Measurements from ENCODE around the gene OTOS. TPM values are rescaled to one million over a fixed set of nuclear protein-coding genes. Genes with fewer than 3 reads are reported as not detected.
A peak's percentile ranks its signal among the peaks of the same experiment; 100 is the strongest.

Gene OTOS
- total RNA-seq, 2 donors from 2014 or later = not detected

DNA sequence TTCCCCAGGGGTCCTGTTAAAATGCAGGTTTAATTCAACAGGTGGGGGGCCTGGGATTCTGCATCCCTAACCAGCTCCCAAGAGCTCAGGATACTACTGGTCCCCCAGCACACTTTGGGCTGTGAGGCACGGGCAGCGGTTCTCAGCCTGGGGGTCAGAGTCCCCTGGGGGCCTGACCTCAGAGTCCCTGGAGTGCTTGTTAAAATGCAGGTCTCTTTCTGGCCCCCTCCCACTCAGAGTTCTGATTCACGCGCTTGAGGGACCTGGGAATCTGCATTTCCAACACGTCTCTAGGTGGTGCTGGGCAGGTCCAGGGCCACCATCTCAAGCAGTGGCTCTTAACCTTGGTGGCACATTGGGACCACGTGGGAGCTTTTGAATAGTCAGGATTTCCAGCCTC, 2.8 kb upstream of the OTOS start:
- Mint-ChIP-seq H3K27me3 (peaks cover 16% of the 10 kb centered on the region), H3K27ac (no peak overlapping the region), H3K36me3 (ENCODE audit: low read depth) (peaks cover 2% of the 10 kb centered on the region), H3K4me3 (no peak overlapping the region), H3K4me1 (no peaks in the 10 kb centered on the region)
- DNase-seq = no peak
- ATAC-seq = no peak
- no peaks in the 10 kb centered on the region for H3K9me3 ChIP-seq (ENCODE audit: control insufficient read depth, low read length, poor library complexity, severe bottlenecking)

DNA sequence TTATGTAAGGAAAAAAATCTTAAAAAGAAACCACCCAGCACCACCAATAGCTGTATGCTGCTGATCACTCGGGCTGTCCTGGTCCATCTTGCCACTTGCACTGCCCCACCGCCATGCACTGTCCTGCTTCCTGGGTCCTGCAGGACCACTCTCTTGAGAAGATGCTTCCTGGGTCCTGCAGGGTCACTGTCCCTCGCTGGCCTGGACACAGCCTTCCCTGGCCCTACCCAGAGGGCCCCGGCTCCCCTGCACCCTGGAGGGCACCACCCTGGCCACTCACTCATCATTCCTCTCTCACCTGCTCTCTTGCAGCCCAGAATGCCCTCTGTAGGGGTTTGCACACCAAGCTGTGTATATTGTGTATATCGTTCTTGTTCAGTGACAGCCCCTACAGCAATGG, 2.4 kb upstream of the OTOS start:
- peaks cover 2% of the 10 kb centered on the region for H3K36me3 Mint-ChIP-seq (ENCODE audit: low read depth)
- H3K9me3 ChIP-seq (ENCODE audit: control insufficient read depth, low read length, poor library complexity, severe bottlenecking) = no peaks in the 10 kb centered on the region
- no peak overlapping the region for H3K4me3 Mint-ChIP-seq
- ATAC-seq (no peak), DNase-seq (no peak)
- no peaks in the 10 kb centered on the region for H3K4me1 Mint-ChIP-seq
- no peak overlapping the region for H3K27ac Mint-ChIP-seq
- H3K27me3 Mint-ChIP-seq = peaks cover 16% of the 10 kb centered on the region

- Mint-ChIP-seq H3K27me3 (peaks cover 16% of the 10 kb centered on the region), H3K36me3 (ENCODE audit: low read depth) (peaks cover 2% of the 10 kb centered on the region), H3K27ac (no peak overlapping the region), H3K4me1 (peaks cover under 1% of the 10 kb centered on the region), H3K4me3 (no peak overlapping the region)
- ATAC-seq = no peak
- no peak for DNase-seq
- no peaks in the 10 kb centered on the region for H3K9me3 ChIP-seq (ENCODE audit: control insufficient read depth, low read length, poor library complexity, severe bottlenecking)
Observed at GRCh38 chr2:240142256-240142775, 1.9 kb upstream of the OTOS start.

DNA sequence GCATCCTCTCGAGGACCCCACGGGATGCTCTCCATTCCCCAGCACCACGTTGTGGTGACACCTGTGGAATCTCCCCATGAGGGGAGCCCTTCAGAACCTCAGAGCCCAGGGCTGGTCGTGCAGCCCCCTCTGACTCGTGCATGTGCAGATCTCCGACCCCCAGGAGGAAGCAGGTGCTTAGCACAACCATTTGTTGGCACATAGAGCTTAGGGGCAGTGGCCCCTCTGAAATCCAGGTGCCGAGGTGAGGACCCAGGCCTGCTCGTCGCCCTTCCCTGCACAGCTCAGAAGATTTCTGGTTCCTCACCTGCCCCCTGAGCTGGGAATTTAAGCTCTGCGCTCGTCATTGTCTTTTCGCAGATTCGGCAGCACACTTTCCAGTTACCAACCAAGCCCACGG, 1.3 kb upstream of the OTOS start:
- Mint-ChIP-seq H3K27me3 (peaks cover 16% of the 10 kb centered on the region), H3K27ac (no peak overlapping the region), H3K36me3 (ENCODE audit: low read depth) (no peaks in the 10 kb centered on the region), H3K4me1 (peaks cover 5% of the 10 kb centered on the region), H3K4me3 (no peak overlapping the region)
- ATAC-seq (no peak), DNase-seq (no peak)
- H3K9me3 ChIP-seq (ENCODE audit: control insufficient read depth, low read length, poor library complexity, severe bottlenecking) = no peaks in the 10 kb centered on the region

DNA sequence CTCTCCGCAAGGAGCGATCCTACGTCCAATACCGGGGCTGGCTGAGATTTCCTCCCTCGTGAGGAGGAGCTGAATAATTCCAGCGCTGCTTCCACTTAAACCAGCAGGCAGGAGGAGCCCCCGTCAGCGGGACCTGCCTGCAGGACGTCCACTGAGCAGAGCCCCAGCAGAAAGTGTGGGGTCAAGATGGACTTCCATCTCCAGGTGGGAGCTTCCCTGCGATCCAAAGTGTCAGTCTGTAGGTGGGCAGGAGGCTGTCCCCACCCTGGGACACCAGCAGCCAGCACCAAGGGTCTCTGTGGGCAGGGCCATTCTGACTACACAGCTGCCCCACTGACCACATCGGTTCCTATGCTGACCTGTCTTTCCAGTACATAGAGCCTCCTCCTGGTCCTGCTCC, 462 bp upstream of the OTOS start:
- H3K9me3 ChIP-seq (ENCODE audit: control insufficient read depth, low read length, poor library complexity, severe bottlenecking) = no peaks in the 10 kb centered on the region
- no peak for DNase-seq
- Mint-ChIP-seq H3K4me3 (no peak overlapping the region), H3K36me3 (ENCODE audit: low read depth) (no peaks in the 10 kb centered on the region), H3K4me1 (peaks cover 11% of the 10 kb centered on the region), H3K27me3 (peaks cover 16% of the 10 kb centered on the region), H3K27ac (no peak overlapping the region)
- ATAC-seq = no peak

GRCh38 chr2:240139666-240140393, 628 bp downstream of the OTOS start:
- ATAC-seq (no peak), DNase-seq (no peak)
- H3K9me3 ChIP-seq (ENCODE audit: control insufficient read depth, low read length, poor library complexity, severe bottlenecking) = no peaks in the 10 kb centered on the region
- peaks cover 19% of the 10 kb centered on the region for H3K4me1 Mint-ChIP-seq
- no peaks in the 10 kb centered on the region for H3K36me3 Mint-ChIP-seq (ENCODE audit: low read depth)
- no peak overlapping the region for H3K27ac Mint-ChIP-seq
- no peak overlapping the region for H3K4me3 Mint-ChIP-seq
- H3K27me3 Mint-ChIP-seq = peaks cover 16% of the 10 kb centered on the region

GRCh38 chr2:240139011-240139441, 1.4 kb downstream of the OTOS start:
- H3K9me3 ChIP-seq (ENCODE audit: control insufficient read depth, low read length, poor library complexity, severe bottlenecking) = no peaks in the 10 kb centered on the region
- DNase-seq = no peak
- ATAC-seq = no peak
- Mint-ChIP-seq H3K4me1 (peaks cover 26% of the 10 kb centered on the region), H3K27ac (no peak overlapping the region), H3K36me3 (ENCODE audit: low read depth) (no peaks in the 10 kb centered on the region), H3K27me3 (peaks cover 16% of the 10 kb centered on the region), H3K4me3 (no peak overlapping the region)

DNA sequence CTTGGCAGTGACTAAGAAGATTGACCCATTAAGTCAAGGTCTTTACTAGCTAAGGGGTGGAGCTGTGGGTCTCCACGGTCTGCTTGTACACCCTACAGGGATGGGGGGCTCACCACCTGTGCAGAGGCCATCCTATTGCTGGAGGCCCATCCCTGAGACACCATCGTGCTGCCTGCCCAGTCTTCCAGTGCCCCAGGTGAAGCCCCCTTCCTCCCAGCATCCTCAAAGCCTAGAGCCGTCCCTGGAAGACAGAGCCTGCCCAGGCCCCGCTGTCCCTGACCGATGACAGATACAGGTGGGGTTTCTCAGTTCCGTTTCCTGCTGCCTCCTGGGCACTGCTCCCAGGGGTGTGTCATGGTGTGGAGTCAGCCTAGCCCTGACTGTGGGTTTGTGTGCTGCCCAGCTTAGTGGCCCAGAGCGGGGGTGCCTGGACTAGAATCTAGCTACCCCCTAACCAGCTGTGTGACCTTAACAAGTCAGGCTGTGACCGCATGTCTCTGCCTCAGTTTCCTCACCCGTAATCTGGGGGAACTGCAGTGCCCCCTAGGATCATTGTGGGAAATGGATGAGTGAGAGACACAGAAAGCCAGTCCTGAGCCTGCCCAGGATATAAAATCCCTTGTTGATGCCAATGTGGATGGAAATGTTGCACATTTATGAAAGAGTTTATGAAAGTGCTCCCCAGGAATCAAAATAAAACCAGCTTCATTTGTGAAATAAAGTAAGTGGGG, 2.0 kb downstream of the OTOS start:
- H3K27me3 Mint-ChIP-seq = peaks cover 16% of the 10 kb centered on the region
- DNase-seq = no peak
- peaks cover 26% of the 10 kb centered on the region for H3K4me1 Mint-ChIP-seq
- peak overlapping the region; percentile 93 for H3K4me3 Mint-ChIP-seq
- no peak for ATAC-seq
- H3K36me3 Mint-ChIP-seq (ENCODE audit: low read depth) = no peaks in the 10 kb centered on the region
- H3K27ac Mint-ChIP-seq = no peak overlapping the region
- no peaks in the 10 kb centered on the region for H3K9me3 ChIP-seq (ENCODE audit: control insufficient read depth, low read length, poor library complexity, severe bottlenecking)

DNA sequence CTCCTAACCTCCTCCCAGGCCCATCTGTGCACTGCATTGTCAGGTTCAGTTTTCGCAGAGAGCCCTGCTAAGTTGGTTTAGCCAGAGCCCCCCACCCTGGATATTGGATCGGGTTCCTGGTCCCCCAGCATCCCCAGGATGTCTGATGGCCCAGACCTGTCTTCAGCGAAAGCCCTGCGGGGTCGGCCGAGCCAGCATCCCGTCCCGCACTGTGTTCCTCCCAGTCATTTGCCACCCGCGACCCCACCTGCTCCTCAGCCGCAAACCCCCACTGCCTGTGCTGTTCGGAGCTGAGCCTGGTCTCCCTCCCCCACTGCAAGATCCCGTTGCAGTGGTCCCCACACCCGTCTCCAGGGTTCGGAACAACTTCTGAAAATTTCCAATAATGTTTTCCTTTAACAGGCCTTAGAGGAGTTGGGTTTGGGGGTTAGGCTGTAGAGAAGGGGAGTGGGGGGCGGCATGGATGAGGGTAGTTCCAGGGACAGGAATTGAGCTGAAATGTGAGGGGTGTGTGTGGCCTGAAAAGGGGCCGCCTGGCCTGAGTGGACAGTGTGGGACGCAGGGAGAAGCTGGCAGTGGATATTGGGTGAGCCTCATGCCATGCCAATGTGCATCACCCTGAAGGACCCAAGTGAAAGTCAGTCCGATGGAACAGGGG, 2.7 kb downstream of the OTOS start:
- H3K4me1 Mint-ChIP-seq = peaks cover 28% of the 10 kb centered on the region
- no peak for ATAC-seq
- H3K4me3 Mint-ChIP-seq = peak overlapping the region; percentile 93
- H3K27ac Mint-ChIP-seq = peak overlapping the region; percentile 88
- H3K9me3 ChIP-seq (ENCODE audit: control insufficient read depth, low read length, poor library complexity, severe bottlenecking) = no peaks in the 10 kb centered on the region
- DNase-seq = no peak
- H3K36me3 Mint-ChIP-seq (ENCODE audit: low read depth) = no peaks in the 10 kb centered on the region
- H3K27me3 Mint-ChIP-seq = peaks cover 10% of the 10 kb centered on the region

DNA sequence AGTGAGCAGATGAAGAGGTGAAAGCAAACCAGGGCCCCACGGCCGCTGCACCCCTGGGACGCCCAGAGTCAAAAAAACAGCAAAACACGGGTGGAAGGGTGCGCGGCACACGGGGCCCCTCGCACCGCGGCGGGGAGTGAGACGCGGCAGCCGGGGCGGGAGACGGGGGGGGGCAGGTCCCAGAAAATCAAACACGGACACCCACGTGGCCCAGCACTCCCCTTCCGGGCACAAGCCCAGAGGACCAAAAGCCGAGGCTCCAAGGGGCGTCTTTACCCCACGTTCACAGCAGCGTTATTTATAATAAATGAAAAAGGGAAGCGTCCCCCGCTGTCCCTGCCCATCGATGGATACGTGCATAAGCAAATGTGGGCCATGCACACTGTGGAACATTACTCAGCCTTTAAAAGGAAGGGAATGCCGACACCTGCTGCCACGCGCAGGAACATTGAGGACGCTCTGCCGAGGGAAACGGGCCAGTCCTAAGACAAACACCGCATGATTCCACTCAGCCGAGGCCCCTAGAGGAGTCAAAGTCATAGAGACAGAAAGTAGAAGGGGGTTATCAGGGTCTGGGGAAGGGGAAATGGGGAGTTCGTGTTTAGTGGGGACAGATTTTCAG, 3.7 kb downstream of the OTOS start:
- H3K36me3 Mint-ChIP-seq (ENCODE audit: low read depth) = no peaks in the 10 kb centered on the region
- ATAC-seq (peak; percentile 33), DNase-seq (no peak)
- H3K4me1 Mint-ChIP-seq = peaks cover 28% of the 10 kb centered on the region
- peaks cover 6% of the 10 kb centered on the region for H3K27me3 Mint-ChIP-seq
- peak overlapping the region; percentile 93 for H3K4me3 Mint-ChIP-seq
- peak overlapping the region; percentile 88 for H3K27ac Mint-ChIP-seq
- H3K9me3 ChIP-seq (ENCODE audit: control insufficient read depth, low read length, poor library complexity, severe bottlenecking) = no peaks in the 10 kb centered on the region

- Mint-ChIP-seq H3K4me3 (peak within 1 kb of the TSS; percentile 93), H3K27ac (peak within 1 kb of the TSS; percentile 88), H3K27me3 (no peaks in the 10 kb centered on the region), H3K36me3 (ENCODE audit: low read depth) (no peaks in the 10 kb centered on the region), H3K4me1 (peaks cover 28% of the 10 kb centered on the region)
- DNase-seq = peak; percentile 74 to 91 (median 79)
- ATAC-seq = peak; percentile 98
- no peaks in the 10 kb centered on the region for H3K9me3 ChIP-seq (ENCODE audit: control insufficient read depth, low read length, poor library complexity, severe bottlenecking)
Observed at GRCh38 chr2:240136013-240136670, 4.3 kb downstream of the OTOS start, which contains the start of gene COPS9. TSS of gene COPS9 (minus strand) at chr2:240136305. CDS start at chr2:240136284, 21 bp downstream.

DNA sequence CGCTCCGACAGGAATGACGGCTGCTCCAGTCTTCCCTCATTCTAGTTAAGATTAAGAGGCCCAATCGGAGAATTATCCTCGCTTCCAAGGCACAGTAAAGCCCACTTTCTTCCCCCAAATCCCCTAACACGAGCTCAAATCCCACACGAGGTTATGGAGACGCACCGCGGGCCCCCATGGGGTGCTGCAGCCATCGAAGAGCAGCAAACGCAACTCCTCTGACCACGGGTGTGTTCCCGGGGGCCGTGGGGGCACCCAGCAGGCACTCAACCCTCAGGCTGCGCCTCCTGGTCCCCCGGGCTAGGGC, 4.8 kb downstream of the OTOS start:
- peak overlapping the region; percentile 93 for H3K4me3 Mint-ChIP-seq
- ATAC-seq (peak; percentile 20), DNase-seq (no peak)
- no peaks in the 10 kb centered on the region for H3K9me3 ChIP-seq (ENCODE audit: control insufficient read depth, low read length, poor library complexity, severe bottlenecking)
- no peaks in the 10 kb centered on the region for H3K36me3 Mint-ChIP-seq (ENCODE audit: low read depth)
- no peaks in the 10 kb centered on the region for H3K27me3 Mint-ChIP-seq
- H3K4me1 Mint-ChIP-seq = peaks cover 28% of the 10 kb centered on the region
- peak overlapping the region; percentile 88 for H3K27ac Mint-ChIP-seq
